A549 treated with AZD9567 at 1 μM for 4 hours (cell line): Measurements from ENCODE around the gene TRIM9. TPM values are rescaled to one million over a fixed set of nuclear protein-coding genes. Genes with fewer than 3 reads are reported as not detected.

ENCODE experiments used
- total RNA-seq: library from RNA; stranded (reverse); fragments of 200-300 nt; extraction: Qiagen RNA extraction; gene quantifications from 5 replicates; pipeline ENCODE4 v1.2.3, GENCODE V29; 2022; ENCODE audit not compliant: insufficient read depth

Gene TRIM9
- 10.7 to 13.9 TPM (median 11.9 TPM) in 5 replicates for total RNA-seq

DNA sequence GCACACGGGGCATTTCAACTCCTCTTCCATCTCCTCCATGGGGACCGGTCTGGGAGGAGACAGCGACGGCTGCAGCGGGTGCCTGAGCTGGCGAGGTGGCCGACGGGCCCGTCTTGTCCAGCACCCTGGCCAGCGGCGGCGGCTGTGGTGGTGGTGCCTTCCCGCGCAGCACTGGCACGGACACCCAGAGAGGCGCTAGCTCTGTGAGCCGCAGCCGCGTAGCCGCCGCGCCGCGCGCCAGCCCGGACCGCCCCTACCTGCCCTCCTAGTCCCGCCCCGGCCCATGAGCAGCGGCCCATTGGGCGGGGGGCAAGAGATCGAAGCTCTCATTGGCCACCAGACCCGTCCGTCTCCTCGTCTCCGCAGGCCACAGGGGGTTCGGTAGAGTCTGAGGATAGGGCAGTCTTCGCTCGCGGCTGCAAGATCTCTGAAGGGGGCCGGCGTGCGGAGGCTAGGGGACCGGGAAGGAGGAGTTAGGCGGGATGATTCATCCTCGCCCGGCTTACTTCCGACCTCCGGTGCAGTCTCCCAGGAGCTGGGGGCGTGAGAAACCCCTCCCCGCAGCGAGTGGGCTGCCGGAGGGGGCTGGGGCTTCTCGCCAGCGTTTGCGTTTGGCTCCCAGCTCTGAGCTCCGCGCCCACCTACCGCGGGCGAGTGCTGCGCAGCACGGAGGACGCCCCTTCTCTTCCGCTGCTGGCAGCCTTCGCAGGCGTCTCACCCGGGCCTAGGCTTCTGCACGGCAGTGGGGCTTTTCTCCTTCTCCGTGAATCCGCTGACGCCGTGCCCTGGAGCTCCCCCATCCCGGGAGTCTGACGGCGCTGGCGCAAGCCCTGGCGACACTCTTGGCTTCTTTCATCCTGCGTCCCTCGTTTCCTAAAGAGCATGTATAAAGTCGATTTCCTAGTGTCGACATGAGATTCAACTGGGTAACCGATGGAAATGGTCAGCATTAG lies at the start of gene TRIM9:
Gene TRIM9, minus strand, starts transcription at position 205 of the 953 bp plus-strand sequence. Its CDS starts 166 bp downstream, at position 39.

DNA sequence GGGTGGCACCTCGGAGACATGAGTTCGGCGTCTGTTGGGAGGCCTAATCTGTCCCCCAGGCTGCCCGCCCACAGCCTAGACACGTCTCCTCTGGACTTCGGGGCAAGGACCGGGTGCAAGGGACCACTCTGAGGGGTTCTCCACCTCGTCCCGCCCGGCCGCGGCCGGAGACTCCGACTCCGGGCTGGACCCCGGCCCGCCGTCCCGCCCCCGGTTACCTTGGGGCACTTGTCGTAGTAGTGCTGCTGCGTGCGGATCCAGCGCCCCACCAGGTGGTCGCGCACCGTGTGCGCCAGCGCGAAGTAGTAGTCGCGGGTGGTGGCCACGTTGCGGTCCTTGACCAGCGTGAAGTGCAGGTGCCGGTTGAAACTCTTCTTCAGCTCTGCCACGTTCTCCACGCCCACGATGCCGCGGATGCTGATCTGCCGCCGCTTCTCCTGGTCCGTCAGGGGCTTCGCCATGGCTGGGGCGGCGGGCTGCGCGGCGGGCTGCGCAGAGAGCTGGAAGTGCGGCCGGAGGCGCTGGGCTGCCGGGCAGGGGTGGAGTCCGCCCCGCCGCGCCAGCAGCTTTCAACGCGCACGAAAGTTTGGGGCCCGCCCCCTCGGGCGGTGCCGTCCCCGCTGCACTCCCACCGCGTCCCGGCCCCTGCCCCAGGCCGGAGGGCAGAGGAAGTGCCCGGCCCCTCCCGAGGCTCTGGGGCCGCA lies 150.8 kb downstream of the TRIM9 start, which contains the start of gene PYGL:
Gene PYGL, minus strand, starts transcription at position 541 of the 704 bp plus-strand sequence. Its CDS starts 80 bp downstream, at position 461.

Other genes with a start within 250 kb of the TRIM9 start
- not detected in 5 replicates for gene ABHD12B, start 223.1 kb downstream of the TRIM9 start, total RNA-seq
- gene PYGL, start 150.6 kb downstream of the TRIM9 start, total RNA-seq = 120 to 182 TPM (median 151 TPM) in 5 replicates
- gene TMX1, start 145.1 kb upstream of the TRIM9 start, total RNA-seq = 31.0 to 58.4 TPM (median 46.0 TPM) in 5 replicates